Measurements from ENCODE around the gene GALNT2. TPM values are rescaled to one million over a fixed set of nuclear protein-coding genes. Genes with fewer than 3 reads are reported as not detected.
A peak's percentile ranks its signal among the peaks of the same experiment; 100 is the strongest.

GALNT2 gene
- total and polyA plus RNA-seq, 4 experiments from 2014 or later, result 11.5 to 20.9 (median 15.8) TPM

DNA sequence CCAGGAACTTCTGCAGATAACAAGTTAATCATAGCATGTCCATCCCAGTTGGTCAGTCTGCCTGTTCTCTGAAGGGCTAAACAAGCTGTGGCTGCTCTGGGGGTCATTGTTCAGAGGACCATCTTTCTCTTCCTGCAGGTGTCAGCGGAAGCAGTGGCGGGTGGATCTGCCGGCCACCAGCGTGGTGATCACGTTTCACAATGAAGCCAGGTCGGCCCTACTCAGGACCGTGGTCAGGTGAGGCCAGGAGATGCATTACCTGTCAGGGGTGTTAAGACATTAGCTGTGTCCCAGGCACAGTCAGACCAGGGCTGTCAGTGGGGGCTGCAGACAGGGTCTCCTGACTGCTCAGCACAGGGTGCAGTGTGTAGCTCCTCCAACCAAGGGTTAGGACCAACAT lies 168.8 kb downstream of the GALNT2 start:
- intact Hi-C loops (cut with micrococcal nuclease), result no loop called here
- CTCF ChIA-PET (ENCODE audit: partially characterized antibody), result no interaction called here
- H3K36me3 Mint-ChIP-seq, result peaks cover 29 to 53% of the 10 kb centered on the region in 2 donors

GRCh38 chr1:230236301-230237008 lies 169.4 kb downstream of the GALNT2 start:
- H3K36me3 Mint-ChIP-seq, result peaks cover 33 to 58% of the 10 kb centered on the region in 2 donors

More for the DNA sequence above, 168.8 kb downstream of the GALNT2 start:
- Histone ChIP-seq H3K27ac (ENCODE audit: low read depth, low read length) (no peak overlapping the region), H3K9me3 (ENCODE audit: control insufficient read depth in 1 of 2, low read length in 2 of 2) (no peaks in the 10 kb centered on the region), H3K36me3 (ENCODE audit: insufficient read depth, low read length) (peaks cover 5% of the 10 kb centered on the region), H3K27me3 (ENCODE audit: insufficient read depth, low read length) (no peaks in the 10 kb centered on the region), H3K4me1 (ENCODE audit: insufficient read depth, low read length) (peaks cover 4% of the 10 kb centered on the region), H3K4me3 (ENCODE audit: low read length in 2 of 2) (no peak overlapping the region)
- Mint-ChIP-seq H3K27ac (no peak overlapping the region), H3K9me3 (peaks cover 0 to 5% (median 0%) of the 10 kb centered on the region in 8 donors), H3K27me3 (no peaks in the 10 kb centered on the region), H3K4me1 (peaks cover 10 to 15% (median 12%) of the 10 kb centered on the region in 4 donors), H3K4me3 (no peak overlapping the region)
- DNase-seq, result no peak
- POLR2A ChIA-PET (ENCODE audit: partially characterized antibody), result no interaction called here

GRCh38 chr1:230237009-230237370 lies 170.0 kb downstream of the GALNT2 start:
- Histone ChIP-seq H3K9me3 (ENCODE audit: control insufficient read depth in 1 of 2, low read length in 2 of 2) (no peaks in the 10 kb centered on the region), H3K27ac (ENCODE audit: low read depth, low read length) (no peak overlapping the region), H3K36me3 (ENCODE audit: insufficient read depth, low read length) (peaks cover 5% of the 10 kb centered on the region), H3K4me1 (ENCODE audit: insufficient read depth, low read length) (peaks cover 2% of the 10 kb centered on the region), H3K4me3 (ENCODE audit: low read length in 2 of 2) (no peak overlapping the region), H3K27me3 (ENCODE audit: insufficient read depth, low read length) (no peaks in the 10 kb centered on the region)
- POLR2A ChIA-PET (ENCODE audit: partially characterized antibody), result no interaction called here
- H3K4me1 Mint-ChIP-seq, result peaks cover 9 to 14% (median 13%) of the 10 kb centered on the region in 4 donors
- peak overlapping the region in 1 of 7 donors; percentile 53 for H3K27ac Mint-ChIP-seq
- DNase-seq, result no peak
- H3K4me3 Mint-ChIP-seq, result no peak overlapping the region
- peaks cover 33 to 64% of the 10 kb centered on the region in 2 donors for H3K36me3 Mint-ChIP-seq
- CTCF ChIA-PET (ENCODE audit: partially characterized antibody), result no interaction called here
- no peaks in the 10 kb centered on the region for H3K27me3 Mint-ChIP-seq
- H3K9me3 Mint-ChIP-seq, result peaks cover 0 to 6% (median 0%) of the 10 kb centered on the region in 8 donors
- intact Hi-C loops (cut with micrococcal nuclease), result no loop called here

More at GRCh38 chr1:230236301-230237008, 169.4 kb downstream of the GALNT2 start:
- ChIA-PET POLR2A (ENCODE audit: partially characterized antibody) (no interaction called here), CTCF (ENCODE audit: partially characterized antibody) (no interaction called here)
- intact Hi-C loops (cut with micrococcal nuclease), result no loop called here
- Mint-ChIP-seq H3K4me3 (no peak overlapping the region), H3K27ac (no peak overlapping the region), H3K27me3 (no peaks in the 10 kb centered on the region), H3K4me1 (peaks cover 11 to 15% (median 12%) of the 10 kb centered on the region in 4 donors), H3K9me3 (peaks cover 0 to 6% (median 0%) of the 10 kb centered on the region in 8 donors)
- Histone ChIP-seq H3K27ac (ENCODE audit: low read depth, low read length) (no peak overlapping the region), H3K4me1 (ENCODE audit: insufficient read depth, low read length) (peaks cover 4% of the 10 kb centered on the region), H3K36me3 (ENCODE audit: insufficient read depth, low read length) (peaks cover 5% of the 10 kb centered on the region), H3K27me3 (ENCODE audit: insufficient read depth, low read length) (no peaks in the 10 kb centered on the region), H3K9me3 (ENCODE audit: control insufficient read depth in 1 of 2, low read length in 2 of 2) (no peaks in the 10 kb centered on the region), H3K4me3 (ENCODE audit: low read length in 2 of 2) (no peak overlapping the region)
- DNase-seq, result no peak

DNA sequence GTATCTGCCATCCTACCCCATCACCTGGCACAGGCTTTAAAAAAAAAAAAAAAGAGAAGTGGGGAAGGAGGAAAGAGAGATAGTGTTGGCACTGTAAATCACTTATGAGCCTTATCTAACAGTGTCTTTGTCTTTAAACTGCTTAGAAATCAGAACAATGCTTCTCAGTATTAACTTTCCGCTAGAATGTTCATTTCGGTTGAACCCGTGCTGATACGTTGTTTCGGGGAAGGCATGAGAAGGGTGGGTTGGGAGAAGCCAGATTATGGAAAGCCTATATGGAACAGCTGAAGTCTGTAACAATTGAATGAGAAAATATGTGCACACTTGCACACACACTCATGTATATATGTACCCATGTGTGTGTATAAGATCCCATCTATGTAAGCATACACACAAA lies 170.8 kb downstream of the GALNT2 start:
- Histone ChIP-seq H3K4me1 (ENCODE audit: insufficient read depth, low read length) (no peaks in the 10 kb centered on the region), H3K36me3 (ENCODE audit: insufficient read depth, low read length) (peaks cover 5% of the 10 kb centered on the region), H3K27me3 (ENCODE audit: insufficient read depth, low read length) (no peaks in the 10 kb centered on the region), H3K4me3 (ENCODE audit: low read length in 2 of 2) (no peak overlapping the region), H3K27ac (ENCODE audit: low read depth, low read length) (no peak overlapping the region), H3K9me3 (ENCODE audit: control insufficient read depth in 1 of 2, low read length in 2 of 2) (no peaks in the 10 kb centered on the region)
- peaks cover 0 to 6% (median 0%) of the 10 kb centered on the region in 8 donors for H3K9me3 Mint-ChIP-seq
- no peak for DNase-seq
- intact Hi-C loops (cut with micrococcal nuclease), result no loop called here
- no peak overlapping the region for H3K27ac Mint-ChIP-seq
- H3K4me1 Mint-ChIP-seq, result peaks cover 9 to 14% (median 13%) of the 10 kb centered on the region in 4 donors
- ChIA-PET POLR2A (ENCODE audit: partially characterized antibody) (no interaction called here), CTCF (ENCODE audit: partially characterized antibody) (no interaction called here)
- H3K27me3 Mint-ChIP-seq, result no peaks in the 10 kb centered on the region
- H3K36me3 Mint-ChIP-seq, result peaks cover 39 to 67% of the 10 kb centered on the region in 2 donors
- no peak overlapping the region for H3K4me3 Mint-ChIP-seq

DNA sequence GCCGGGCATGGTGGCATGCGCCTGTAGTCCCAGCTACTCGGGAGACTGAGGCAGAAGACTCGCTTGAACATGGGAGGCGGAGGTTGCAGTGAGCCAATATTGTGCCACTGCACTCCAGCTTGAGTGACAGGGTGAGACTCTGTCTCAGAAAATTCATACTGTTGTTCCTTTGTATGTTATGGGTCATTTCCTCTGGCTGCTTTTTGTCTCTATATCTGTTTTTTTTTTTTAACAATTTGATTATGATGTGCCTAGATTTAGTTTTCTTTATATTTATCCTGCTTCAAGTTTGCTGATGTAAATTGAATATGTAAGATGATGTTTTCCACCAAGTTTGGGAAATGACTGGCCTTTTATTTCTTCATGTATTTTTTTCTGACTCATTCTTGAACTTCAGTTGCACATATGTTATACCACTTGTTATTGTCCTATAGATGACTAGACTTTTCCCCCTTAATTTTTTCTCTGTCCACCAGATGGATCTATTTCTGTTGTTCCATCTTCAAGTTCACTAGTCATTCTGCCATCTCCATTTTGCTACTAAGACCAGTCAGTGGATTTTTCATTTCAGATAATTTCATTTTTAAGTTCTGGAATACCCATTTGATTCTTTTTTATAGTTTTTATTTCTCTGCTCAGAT lies 173.5 kb downstream of the GALNT2 start:
- ChIA-PET CTCF (ENCODE audit: partially characterized antibody) (no interaction called here), POLR2A (ENCODE audit: partially characterized antibody) (no interaction called here)
- Histone ChIP-seq H3K9me3 (ENCODE audit: control insufficient read depth in 1 of 2, low read length in 2 of 2) (no peaks in the 10 kb centered on the region), H3K4me1 (ENCODE audit: insufficient read depth, low read length) (no peaks in the 10 kb centered on the region), H3K36me3 (ENCODE audit: insufficient read depth, low read length) (peaks cover 7% of the 10 kb centered on the region), H3K4me3 (ENCODE audit: low read length in 2 of 2) (no peak overlapping the region), H3K27me3 (ENCODE audit: insufficient read depth, low read length) (no peaks in the 10 kb centered on the region), H3K27ac (ENCODE audit: low read depth, low read length) (no peak overlapping the region)
- DNase-seq, result no peak
- H3K4me1 Mint-ChIP-seq, result peaks cover 9 to 14% (median 13%) of the 10 kb centered on the region in 4 donors
- H3K36me3 Mint-ChIP-seq, result peaks cover 57 to 80% of the 10 kb centered on the region in 2 donors
- peak overlapping the region in 1 of 8 donors; percentile 9 for H3K4me3 Mint-ChIP-seq
- intact Hi-C loops (cut with micrococcal nuclease), result no loop called here
- H3K27ac Mint-ChIP-seq, result no peak overlapping the region
- H3K9me3 Mint-ChIP-seq, result peaks cover 0 to 6% (median 0%) of the 10 kb centered on the region in 8 donors
- no peaks in the 10 kb centered on the region for H3K27me3 Mint-ChIP-seq

DNA sequence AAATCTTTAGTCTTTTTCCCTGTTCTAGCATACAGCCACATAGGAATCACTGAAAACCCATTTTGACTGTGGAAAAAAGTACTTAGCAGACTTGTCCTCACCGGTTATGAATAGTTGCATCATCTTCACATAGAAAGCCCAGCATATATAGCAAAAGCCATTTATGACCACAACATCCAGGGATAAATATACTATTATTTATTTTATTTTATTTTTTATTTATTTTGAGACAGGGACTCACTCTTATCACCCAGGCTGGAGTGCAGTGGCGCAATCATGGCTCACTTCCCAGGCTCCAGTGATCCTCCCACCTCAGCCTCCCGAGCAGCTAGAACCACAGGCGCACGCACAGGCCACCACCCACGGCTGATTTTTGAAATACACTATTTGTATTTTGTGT lies 175.3 kb downstream of the GALNT2 start:
- intact Hi-C loops (cut with micrococcal nuclease), result no loop called here

DNA sequence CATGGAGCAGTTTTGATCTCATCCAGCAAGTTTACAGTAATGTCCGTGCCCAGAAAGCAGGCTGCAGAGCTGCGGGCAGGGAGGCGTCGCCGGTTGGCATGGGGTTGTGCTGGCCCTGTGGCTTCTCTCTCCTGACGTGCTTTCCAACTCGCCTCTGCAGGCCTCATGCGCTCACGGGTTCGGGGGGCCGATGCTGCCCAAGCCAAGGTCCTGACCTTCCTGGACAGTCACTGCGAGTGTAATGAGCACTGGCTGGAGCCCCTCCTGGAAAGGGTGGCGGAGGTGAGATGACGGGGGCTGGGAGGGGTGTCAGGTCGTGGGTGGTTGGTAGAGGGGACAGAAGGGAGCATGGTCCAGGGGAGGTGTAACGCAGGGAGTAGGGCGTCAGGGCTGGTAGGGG lies 176.1 kb downstream of the GALNT2 start:
- Histone ChIP-seq H3K36me3 (ENCODE audit: insufficient read depth, low read length) (peaks cover 9% of the 10 kb centered on the region), H3K4me1 (ENCODE audit: insufficient read depth, low read length) (no peaks in the 10 kb centered on the region), H3K27ac (ENCODE audit: low read depth, low read length) (no peak overlapping the region), H3K9me3 (ENCODE audit: control insufficient read depth in 1 of 2, low read length in 2 of 2) (no peaks in the 10 kb centered on the region), H3K27me3 (ENCODE audit: insufficient read depth, low read length) (no peaks in the 10 kb centered on the region), H3K4me3 (ENCODE audit: low read length in 2 of 2) (no peak overlapping the region)
- DNase-seq, result no peak
- H3K4me1 Mint-ChIP-seq, result peaks cover 9 to 14% (median 10%) of the 10 kb centered on the region in 4 donors
- intact Hi-C loops (cut with micrococcal nuclease), result no loop called here
- ChIA-PET POLR2A (ENCODE audit: partially characterized antibody) (no interaction called here), CTCF (ENCODE audit: partially characterized antibody) (no interaction called here)
- no peaks in the 10 kb centered on the region for H3K27me3 Mint-ChIP-seq
- peaks cover 0 to 6% (median 0%) of the 10 kb centered on the region in 8 donors for H3K9me3 Mint-ChIP-seq
- H3K27ac Mint-ChIP-seq, result no peak overlapping the region
- H3K4me3 Mint-ChIP-seq, result no peak overlapping the region
- peaks cover 62 to 70% of the 10 kb centered on the region in 2 donors for H3K36me3 Mint-ChIP-seq

More for the DNA sequence above, 175.3 kb downstream of the GALNT2 start:
- Mint-ChIP-seq H3K27ac (no peak overlapping the region), H3K4me3 (no peak overlapping the region), H3K4me1 (peaks cover 9 to 14% (median 13%) of the 10 kb centered on the region in 4 donors), H3K27me3 (no peaks in the 10 kb centered on the region), H3K36me3 (peaks cover 65 to 77% of the 10 kb centered on the region in 2 donors), H3K9me3 (peaks cover 0 to 6% (median 0%) of the 10 kb centered on the region in 8 donors)
- no peaks in the 10 kb centered on the region for H3K27me3 ChIP-seq (ENCODE audit: insufficient read depth, low read length)
- no peak overlapping the region for H3K27ac ChIP-seq (ENCODE audit: low read depth, low read length)
- no peak overlapping the region for H3K4me3 ChIP-seq (ENCODE audit: low read length in 2 of 2)
- ChIA-PET POLR2A (ENCODE audit: partially characterized antibody) (no interaction called here), CTCF (ENCODE audit: partially characterized antibody) (no interaction called here)
- no peaks in the 10 kb centered on the region for H3K9me3 ChIP-seq (ENCODE audit: control insufficient read depth in 1 of 2, low read length in 2 of 2)
- DNase-seq, result no peak
- H3K4me1 ChIP-seq (ENCODE audit: insufficient read depth, low read length), result no peaks in the 10 kb centered on the region
- peaks cover 12% of the 10 kb centered on the region for H3K36me3 ChIP-seq (ENCODE audit: insufficient read depth, low read length)

All from CD4-positive, alpha-beta memory T cell (primary cell).